Measurements from ENCODE around the gene SCYL2.

DNA sequence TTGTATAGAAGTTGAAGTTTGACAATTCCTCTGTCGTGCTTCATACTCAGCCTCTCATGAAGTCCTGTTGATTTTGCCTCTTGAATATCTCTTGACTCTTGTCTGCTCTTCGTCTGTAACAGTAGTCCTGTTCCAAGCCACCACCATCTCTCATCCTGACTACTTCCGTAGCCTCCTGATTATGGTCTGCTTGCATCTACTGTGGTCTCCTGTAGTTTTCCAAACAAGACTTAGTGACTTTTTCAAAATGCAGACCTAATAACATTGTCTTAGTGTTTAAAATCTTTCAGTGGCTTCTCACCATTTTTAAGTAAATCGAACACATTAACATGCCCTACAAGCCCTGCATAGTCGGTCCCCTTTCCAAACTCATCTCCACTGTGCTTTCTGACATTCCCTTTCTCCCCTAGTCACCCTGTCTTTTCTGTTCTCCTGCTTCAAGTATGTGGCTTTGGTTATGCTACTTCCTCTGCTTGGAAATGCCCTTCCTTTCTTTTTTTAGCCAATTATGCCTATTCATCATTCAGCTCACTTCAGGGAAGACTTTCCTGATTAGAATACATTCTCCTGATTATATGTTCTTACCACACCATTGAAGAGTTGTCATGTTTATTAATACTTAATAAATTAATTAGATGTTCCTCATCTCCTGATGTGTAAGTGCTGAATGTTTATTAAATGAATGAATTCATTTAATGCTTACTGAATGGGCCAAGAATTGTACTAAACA, 2.0 kb downstream of the SCYL2 start:
- TF ChIP-seq, protein P1, sequence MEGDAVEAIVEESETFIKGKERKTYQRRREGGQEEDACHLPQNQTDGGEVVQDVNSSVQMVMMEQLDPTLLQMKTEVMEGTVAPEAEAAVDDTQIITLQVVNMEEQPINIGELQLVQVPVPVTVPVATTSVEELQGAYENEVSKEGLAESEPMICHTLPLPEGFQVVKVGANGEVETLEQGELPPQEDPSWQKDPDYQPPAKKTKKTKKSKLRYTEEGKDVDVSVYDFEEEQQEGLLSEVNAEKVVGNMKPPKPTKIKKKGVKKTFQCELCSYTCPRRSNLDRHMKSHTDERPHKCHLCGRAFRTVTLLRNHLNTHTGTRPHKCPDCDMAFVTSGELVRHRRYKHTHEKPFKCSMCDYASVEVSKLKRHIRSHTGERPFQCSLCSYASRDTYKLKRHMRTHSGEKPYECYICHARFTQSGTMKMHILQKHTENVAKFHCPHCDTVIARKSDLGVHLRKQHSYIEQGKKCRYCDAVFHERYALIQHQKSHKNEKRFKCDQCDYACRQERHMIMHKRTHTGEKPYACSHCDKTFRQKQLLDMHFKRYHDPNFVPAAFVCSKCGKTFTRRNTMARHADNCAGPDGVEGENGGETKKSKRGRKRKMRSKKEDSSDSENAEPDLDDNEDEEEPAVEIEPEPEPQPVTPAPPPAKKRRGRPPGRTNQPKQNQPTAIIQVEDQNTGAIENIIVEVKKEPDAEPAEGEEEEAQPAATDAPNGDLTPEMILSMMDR (IDR thresholded peaks at IDR 0.05; ENCODE audit: low read depth, low read length, missing input control): no peak
- TF ChIP-seq RAD21 (IDR thresholded peaks at IDR 0.05): no peak
- no peak for TF ChIP-seq RXRA (IDR thresholded peaks at IDR 0.05)
- TF ChIP-seq FOXA1 (IDR thresholded peaks at IDR 0.05): no peak
- no peak for TF ChIP-seq GABPA (IDR thresholded peaks at IDR 0.05 in 1 of 2, conservative IDR thresholded peaks at IDR 0.05 in 1 of 2)
- TF ChIP-seq TAF1 (conservative IDR thresholded peaks at IDR 0.05): no peak

Measured in liver (tissue), 3 donors.